ENCODE measurements around the gene DPEP3.

DPEP3 gene

GRCh38 chr16:67946966-67947558, 33.2 kb downstream of the DPEP3 start:
- H3K4me3 ChIP-seq (ENCODE audit: low read depth, low read length) = no peak overlapping the region
- no peak for TF ChIP-seq CTCF (IDR thresholded peaks at IDR 0.05; ENCODE audit: low read depth, low read length)

- no peak for TF ChIP-seq CTCF (IDR thresholded peaks at IDR 0.05; ENCODE audit: low read depth, low read length)
- H3K4me3 ChIP-seq (ENCODE audit: low read depth, low read length) = no peak overlapping the region
Observed at GRCh38 chr16:67946128-67946569, 34.1 kb downstream of the DPEP3 start.

- H3K4me3 ChIP-seq (ENCODE audit: low read depth, low read length) = no peak overlapping the region
- TF ChIP-seq CTCF (IDR thresholded peaks at IDR 0.05; ENCODE audit: low read depth, low read length) = no peak
Observed at GRCh38 chr16:67945392-67945933, 34.8 kb downstream of the DPEP3 start.

- H3K4me3 ChIP-seq (ENCODE audit: low read depth, low read length) = no peak overlapping the region
Observed at GRCh38 chr16:67944690-67945391, 35.5 kb downstream of the DPEP3 start.

GRCh38 chr16:67943619-67944504, 36.4 kb downstream of the DPEP3 start, which contains the start of gene LCAT:
LCAT (minus strand) TSS chr16:67944120; CDS start chr16:67944101, 19 bp downstream.
- TF ChIP-seq CTCF (IDR thresholded peaks at IDR 0.05; ENCODE audit: low read depth, low read length) = no peak
- no peak within 1 kb of the TSS for H3K4me3 ChIP-seq (ENCODE audit: low read depth, low read length)

More at GRCh38 chr16:67944690-67945391, 35.5 kb downstream of the DPEP3 start:
- no peak for TF ChIP-seq CTCF (IDR thresholded peaks at IDR 0.05; ENCODE audit: low read depth, low read length)

GRCh38 chr16:67943256-67943618, 37.1 kb downstream of the DPEP3 start:
- no peak overlapping the region for H3K4me3 ChIP-seq (ENCODE audit: low read depth, low read length)
- no peak for TF ChIP-seq CTCF (IDR thresholded peaks at IDR 0.05; ENCODE audit: low read depth, low read length)
